Measurements from ENCODE around the gene PIANP.

PIANP gene

DNA sequence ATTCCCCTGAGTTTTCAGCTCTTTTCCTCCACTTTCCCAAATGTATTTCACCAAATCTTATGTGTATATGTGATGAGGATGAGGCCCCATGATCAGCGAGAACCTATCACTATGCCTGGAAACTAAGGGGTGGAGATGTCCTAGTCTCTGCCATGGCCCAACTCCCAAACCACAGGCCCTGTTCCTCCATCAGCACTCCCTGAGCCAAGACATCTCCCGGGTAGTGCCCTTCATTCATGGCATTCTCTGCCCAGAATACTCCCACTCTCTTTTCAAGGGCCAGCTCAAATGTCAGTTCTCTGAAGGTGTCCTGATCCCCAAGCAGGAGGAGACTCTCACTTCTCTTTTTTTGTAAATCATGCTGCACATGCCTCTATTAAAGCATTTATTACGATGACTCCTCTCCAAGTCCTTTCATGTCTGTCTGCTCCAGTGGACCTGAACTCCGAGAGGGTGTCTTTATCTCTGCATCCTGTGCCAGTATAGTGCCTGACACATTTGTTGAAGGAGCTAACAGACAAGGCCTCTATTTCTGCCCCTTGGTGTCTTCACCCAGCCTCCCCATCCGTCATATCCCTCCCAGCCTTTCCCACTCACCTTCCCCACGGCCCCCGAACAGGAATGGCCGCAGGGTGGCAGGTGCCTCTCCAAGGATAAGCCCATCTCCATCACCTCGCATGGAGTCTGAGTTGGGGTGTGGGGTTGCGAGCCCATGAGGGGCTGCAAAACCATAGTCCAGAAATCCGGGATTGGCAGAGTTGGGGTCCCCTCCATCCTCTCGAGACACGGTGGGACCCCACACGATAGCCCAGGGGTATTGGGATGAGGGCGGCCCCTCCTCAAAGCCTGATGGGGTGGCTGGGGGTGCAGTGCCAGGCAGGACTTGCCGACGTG, 3.7 kb downstream of the PIANP start:
- no peak overlapping the region for H3K4me3 ChIP-seq (ENCODE audit: low read depth, low read length)
- DNase-seq (ENCODE audit: low read depth), result peak; percentile 69
- TF ChIP-seq, protein P1, sequence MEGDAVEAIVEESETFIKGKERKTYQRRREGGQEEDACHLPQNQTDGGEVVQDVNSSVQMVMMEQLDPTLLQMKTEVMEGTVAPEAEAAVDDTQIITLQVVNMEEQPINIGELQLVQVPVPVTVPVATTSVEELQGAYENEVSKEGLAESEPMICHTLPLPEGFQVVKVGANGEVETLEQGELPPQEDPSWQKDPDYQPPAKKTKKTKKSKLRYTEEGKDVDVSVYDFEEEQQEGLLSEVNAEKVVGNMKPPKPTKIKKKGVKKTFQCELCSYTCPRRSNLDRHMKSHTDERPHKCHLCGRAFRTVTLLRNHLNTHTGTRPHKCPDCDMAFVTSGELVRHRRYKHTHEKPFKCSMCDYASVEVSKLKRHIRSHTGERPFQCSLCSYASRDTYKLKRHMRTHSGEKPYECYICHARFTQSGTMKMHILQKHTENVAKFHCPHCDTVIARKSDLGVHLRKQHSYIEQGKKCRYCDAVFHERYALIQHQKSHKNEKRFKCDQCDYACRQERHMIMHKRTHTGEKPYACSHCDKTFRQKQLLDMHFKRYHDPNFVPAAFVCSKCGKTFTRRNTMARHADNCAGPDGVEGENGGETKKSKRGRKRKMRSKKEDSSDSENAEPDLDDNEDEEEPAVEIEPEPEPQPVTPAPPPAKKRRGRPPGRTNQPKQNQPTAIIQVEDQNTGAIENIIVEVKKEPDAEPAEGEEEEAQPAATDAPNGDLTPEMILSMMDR (IDR thresholded peaks at IDR 0.05; ENCODE audit: insufficient read depth, low read depth, low read length, missing control alignments), result no peak

DNA sequence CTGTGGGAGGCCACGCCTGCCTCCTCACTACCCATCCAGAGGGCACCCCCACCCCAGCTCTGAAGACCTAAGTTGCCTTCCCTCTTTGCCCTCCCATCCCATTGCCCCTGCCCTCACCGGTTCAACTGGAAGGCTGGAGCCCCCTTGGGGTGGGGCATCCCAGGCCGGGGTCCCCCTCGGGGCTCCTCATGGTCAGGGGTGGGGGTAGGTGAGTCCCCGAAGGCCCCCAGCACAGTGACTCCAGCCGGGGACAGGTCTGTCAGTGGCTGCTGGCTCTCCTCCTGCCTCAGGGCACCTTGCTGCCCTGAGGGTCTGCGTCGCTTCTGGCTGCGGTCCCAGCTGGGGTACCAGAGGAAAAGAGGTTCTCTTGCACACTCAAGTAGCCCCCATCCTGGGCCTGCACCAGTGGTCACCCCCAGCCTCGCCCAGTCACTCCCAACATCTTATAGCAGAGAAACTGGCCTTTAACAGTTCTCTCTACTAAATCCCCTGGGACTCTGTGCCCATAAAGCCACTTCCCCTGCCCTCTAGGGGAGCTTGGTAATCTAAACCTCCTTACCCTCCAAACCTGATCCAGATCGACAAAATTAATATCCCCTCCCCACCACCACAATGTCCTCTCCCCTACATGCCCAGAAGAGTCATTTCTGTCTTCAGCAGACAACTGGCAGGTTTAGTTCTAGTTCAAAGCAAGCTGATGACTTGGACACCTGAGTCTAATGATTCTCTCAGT, 5.1 kb downstream of the PIANP start:
- H3K4me3 ChIP-seq (ENCODE audit: low read depth, low read length), result no peak overlapping the region
- TF ChIP-seq, protein P1 (IDR thresholded peaks at IDR 0.05; ENCODE audit: insufficient read depth, low read depth, low read length, missing control alignments), result no peak
- no peak for DNase-seq (ENCODE audit: low read depth)

DNA sequence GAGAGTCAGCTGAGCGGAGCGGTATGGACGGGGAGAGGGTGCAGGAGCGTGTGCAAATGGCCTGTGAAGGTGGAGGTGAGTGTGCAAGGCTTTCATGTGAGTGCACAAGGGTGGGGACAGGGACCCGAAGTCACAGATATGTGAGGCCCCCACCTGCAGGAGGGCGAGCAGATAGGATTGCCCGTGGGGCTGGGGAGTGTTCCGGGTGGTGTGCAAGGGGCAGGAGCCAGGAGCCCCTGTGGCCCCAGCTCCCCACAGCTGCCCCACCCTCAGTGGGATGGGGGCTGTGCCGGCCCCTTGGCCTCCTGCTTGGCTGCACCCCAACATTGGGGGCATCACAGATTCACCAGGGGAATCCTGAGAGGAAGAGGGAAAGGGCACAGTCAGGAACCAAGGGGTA, 5.9 kb downstream of the PIANP start:
- no peak for DNase-seq (ENCODE audit: low read depth)
- TF ChIP-seq, protein P1 (IDR thresholded peaks at IDR 0.05; ENCODE audit: insufficient read depth, low read depth, low read length, missing control alignments), result no peak
- H3K4me3 ChIP-seq (ENCODE audit: low read depth, low read length), result no peak overlapping the region

DNA sequence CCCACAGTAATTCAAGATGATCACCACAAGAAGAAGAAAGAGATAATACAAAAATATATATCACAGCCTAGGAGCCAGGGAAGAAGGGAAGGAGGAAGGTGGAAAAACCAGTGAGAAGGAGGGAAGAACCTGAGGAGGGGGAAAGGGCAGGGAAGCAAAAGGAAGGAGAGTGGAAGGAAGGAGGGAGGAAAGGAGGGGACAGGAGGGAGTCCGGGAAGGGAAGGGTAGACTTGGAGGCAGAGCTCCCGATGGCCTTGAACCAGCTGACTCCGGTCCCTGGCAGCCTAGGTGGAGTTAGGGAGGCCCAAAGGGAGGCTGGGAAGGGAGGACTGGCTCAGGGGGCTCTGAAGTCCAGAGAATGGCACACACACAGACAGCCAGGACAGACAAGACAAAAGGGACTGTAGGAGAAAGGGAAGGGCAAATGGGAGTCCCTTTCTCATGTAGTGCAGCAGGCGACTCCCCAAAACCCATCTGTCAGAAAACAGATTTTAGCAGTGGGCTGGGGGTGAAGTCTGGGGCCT, 6.7 kb downstream of the PIANP start:
- TF ChIP-seq, protein P1 (IDR thresholded peaks at IDR 0.05; ENCODE audit: insufficient read depth, low read depth, low read length, missing control alignments), result no peak
- H3K4me3 ChIP-seq (ENCODE audit: low read depth, low read length), result no peak overlapping the region
- DNase-seq (ENCODE audit: low read depth), result no peak

DNA sequence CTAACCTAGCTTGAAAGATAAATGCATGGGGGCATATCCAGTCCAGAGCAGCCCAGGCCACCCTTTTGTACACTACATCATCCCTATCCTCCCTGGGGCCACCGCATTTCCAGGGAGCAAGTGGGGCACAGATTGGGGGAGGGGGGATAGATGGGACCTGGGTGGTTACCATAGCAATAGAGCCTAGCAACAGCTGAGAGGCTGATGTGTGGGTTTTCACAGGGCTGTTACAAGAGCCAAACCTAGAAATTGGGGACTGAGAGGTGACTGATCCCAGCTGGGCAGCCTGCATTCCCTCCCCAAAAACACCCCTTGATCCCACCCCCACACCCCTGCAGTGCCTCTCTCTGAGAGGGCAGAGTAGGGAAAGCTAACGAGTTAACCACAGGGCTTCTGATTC, 7.7 kb downstream of the PIANP start:
- no peak for DNase-seq (ENCODE audit: low read depth)
- H3K4me3 ChIP-seq (ENCODE audit: low read depth, low read length), result no peak overlapping the region
- TF ChIP-seq, protein P1 (IDR thresholded peaks at IDR 0.05; ENCODE audit: insufficient read depth, low read depth, low read length, missing control alignments), result no peak

DNA sequence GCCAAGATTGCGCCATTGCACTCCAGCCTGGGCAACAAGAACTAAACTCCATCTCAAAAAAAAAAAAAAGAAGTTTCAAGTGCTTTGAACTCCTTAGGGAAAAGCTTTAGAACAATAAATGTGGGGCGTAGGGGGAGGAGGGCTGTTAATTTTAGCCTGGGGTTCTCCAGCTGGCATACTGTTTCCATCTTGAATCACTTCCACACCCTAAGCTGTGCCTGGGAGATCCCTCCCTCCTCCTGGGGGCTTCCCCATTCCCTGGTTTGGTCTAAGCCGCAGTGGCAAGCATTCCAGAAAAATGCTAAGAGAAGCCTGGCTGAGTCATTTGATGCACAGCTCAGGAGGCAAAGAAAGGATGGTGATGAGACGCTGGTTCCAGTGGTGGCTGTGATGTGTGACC, 9.1 kb downstream of the PIANP start:
- no peak overlapping the region for H3K4me3 ChIP-seq (ENCODE audit: low read depth, low read length)
- no peak for DNase-seq (ENCODE audit: low read depth)
- TF ChIP-seq, protein P1 (IDR thresholded peaks at IDR 0.05; ENCODE audit: insufficient read depth, low read depth, low read length, missing control alignments), result no peak
